NCI-H1694 (cell line): ENCODE measurements around the gene LRGUK.
A peak's percentile ranks its signal among the peaks of the same experiment; 100 is the strongest.

ENCODE experiments used
- DNase-seq: peaks from one replicate; lab custom pipeline; 2025; lab: John Stamatoyannopoulos, UW

LRGUK gene

GRCh38 chr7:134126146-134126545, 994 bp upstream of the LRGUK start:
- no peak for DNase-seq

- no peak for DNase-seq
Observed at GRCh38 chr7:134126596-134126965, 559 bp upstream of the LRGUK start.

- DNase-seq, result no peak
Observed at GRCh38 chr7:134128829-134129228, 1.7 kb downstream of the LRGUK start.

GRCh38 chr7:134129856-134130523, 2.9 kb downstream of the LRGUK start:
- DNase-seq, result no peak

- DNase-seq, result no peak
Observed at GRCh38 chr7:134134004-134134403, 6.9 kb downstream of the LRGUK start.

GRCh38 chr7:134140889-134141867, 14.0 kb downstream of the LRGUK start:
- DNase-seq, result peak; percentile 11

- no peak for DNase-seq
Observed at GRCh38 chr7:134141868-134142264, 14.7 kb downstream of the LRGUK start.

- no peak for DNase-seq
Observed at GRCh38 chr7:134153493-134154136, 26.5 kb downstream of the LRGUK start.

- DNase-seq, result no peak
Observed at GRCh38 chr7:134154581-134155130, 27.5 kb downstream of the LRGUK start.

- no peak for DNase-seq
Observed at GRCh38 chr7:134155206-134155605, 28.1 kb downstream of the LRGUK start.

GRCh38 chr7:134155871-134156270, 28.7 kb downstream of the LRGUK start:
- no peak for DNase-seq

- no peak for DNase-seq
Observed at GRCh38 chr7:134165252-134165651, 38.1 kb downstream of the LRGUK start.

GRCh38 chr7:134167250-134167649, 40.1 kb downstream of the LRGUK start:
- no peak for DNase-seq

GRCh38 chr7:134167841-134168240, 40.7 kb downstream of the LRGUK start:
- DNase-seq, result no peak

- DNase-seq, result no peak
Observed at GRCh38 chr7:134174795-134175261, 47.7 kb downstream of the LRGUK start.

- DNase-seq, result no peak
Observed at GRCh38 chr7:134175334-134176036, 48.3 kb downstream of the LRGUK start.

- no peak for DNase-seq
Observed at GRCh38 chr7:134176037-134176350, 48.9 kb downstream of the LRGUK start.

- DNase-seq, result no peak
Observed at GRCh38 chr7:134179036-134180011, 52.2 kb downstream of the LRGUK start.

- DNase-seq, result no peak
Observed at GRCh38 chr7:134180376-134180775, 53.2 kb downstream of the LRGUK start.

GRCh38 chr7:134182078-134182477, 54.9 kb downstream of the LRGUK start:
- DNase-seq, result no peak

GRCh38 chr7:134184767-134185166, 57.6 kb downstream of the LRGUK start:
- DNase-seq, result no peak
